NK-92 (cell line): ENCODE results near the gene MVB12B.

ENCODE experiments used
- DNase-seq: peaks from one replicate; lab custom pipeline; 2025; ENCODE audit not compliant: unreplicated experiment; lab: John Stamatoyannopoulos, UW

MVB12B gene

DNA sequence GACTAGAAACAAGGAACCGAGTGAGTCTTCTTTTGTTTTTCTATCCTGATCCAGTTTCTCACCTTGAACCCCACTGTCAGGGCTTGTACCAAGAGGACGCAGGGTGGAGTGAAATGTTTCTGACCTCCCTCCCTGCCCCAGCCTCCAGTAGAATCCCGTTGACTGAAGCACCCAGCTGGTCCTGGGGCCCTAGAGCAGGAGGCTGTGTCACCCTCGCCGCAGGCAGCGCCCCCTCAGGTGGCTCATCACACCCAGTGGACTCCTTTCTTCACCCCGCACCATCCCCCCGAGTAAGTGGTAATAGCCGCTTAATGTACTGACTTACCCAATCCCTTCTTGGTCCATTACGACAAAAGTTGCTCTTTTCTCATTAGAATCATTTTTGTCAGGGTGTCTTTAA, 53.8 kb downstream of the MVB12B start:
- DNase-seq = no peak

DNA sequence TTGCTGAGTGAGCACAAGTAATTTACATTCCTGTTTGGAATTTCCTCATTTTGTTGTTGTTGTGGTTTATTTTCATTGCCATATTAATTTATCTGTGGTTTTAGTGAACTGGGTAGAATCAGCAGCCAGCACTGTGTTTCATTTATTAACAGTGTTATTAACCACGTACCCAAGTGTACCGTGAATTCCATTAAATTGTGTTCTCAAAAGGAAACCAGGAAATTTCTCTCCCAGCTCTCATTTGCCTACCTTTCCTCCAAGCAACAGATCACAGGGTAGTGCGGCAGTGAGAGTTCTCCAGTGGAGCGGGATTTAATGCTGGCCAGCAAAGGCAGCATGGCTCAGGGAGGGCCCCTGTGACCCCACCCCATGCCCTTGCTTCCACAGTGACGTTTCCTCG, 54.6 kb downstream of the MVB12B start:
- DNase-seq = no peak

DNA sequence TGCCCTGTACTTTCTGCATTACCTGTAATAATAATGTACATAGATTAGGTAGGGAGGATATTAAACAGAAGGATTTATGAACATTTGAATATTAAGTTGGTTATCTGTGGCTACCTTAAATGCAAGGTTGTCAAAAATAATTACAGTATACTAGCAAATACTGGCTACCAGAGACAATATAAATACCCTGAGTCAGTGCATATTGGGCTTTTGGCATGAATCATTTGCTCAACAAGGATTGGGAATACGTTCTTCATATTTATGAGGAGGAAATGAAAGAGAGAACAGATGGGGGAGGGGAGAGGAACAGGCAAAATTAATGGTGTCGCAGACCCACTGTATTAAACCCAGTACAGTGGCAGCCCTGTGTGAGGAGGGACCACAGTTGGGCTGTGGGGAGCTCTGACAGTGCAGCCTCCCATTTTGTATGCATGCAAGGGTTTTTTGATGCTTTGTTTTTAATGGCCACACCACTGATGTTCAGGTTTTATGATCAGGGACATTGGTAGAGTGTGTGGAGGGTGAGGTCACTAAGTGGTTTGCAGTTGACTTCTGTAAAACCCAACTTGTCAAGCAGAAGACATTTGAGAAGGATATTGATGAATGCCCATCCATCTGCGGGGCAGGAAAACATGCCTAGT, 56.9 kb downstream of the MVB12B start:
- DNase-seq = no peak

DNA sequence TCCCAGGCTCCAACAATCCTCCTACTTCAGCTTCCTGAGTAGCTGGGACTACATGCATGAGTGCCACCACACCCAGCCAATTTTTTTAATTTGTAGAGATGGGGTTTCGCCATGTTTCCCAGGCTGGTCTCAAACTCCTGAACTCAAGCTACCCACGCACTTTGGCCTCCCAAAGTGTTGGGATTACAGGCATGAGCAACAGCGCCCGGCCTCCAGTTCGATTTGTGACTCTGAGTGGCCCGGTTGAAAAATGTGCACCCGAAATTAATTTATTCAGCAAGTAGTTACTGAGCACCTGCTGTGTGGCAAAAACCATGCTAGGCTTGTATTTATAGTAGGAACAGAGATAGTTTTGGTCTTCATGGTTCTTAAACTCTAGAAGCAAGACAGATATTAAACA, 58.3 kb downstream of the MVB12B start:
- no peak for DNase-seq

DNA sequence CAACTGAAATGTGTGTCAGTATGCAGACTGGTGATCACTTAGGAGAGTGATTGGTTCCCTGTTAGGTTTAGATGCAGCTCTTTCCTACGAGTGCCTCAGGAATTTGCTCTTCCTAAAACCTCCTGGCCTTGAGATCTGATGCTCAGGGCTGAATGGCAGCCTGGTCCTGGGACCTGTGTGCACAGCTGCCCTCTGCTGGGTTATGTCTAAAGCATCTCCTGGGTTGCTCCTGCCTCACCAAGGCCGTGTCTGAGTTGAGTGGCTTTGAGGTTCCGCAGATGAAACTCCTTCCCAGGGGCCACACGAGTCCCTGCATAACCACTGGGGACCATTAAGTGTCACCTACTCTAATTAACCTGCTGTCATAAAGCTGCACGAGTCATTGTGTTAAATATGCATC, 59.5 kb downstream of the MVB12B start:
- no peak for DNase-seq

DNA sequence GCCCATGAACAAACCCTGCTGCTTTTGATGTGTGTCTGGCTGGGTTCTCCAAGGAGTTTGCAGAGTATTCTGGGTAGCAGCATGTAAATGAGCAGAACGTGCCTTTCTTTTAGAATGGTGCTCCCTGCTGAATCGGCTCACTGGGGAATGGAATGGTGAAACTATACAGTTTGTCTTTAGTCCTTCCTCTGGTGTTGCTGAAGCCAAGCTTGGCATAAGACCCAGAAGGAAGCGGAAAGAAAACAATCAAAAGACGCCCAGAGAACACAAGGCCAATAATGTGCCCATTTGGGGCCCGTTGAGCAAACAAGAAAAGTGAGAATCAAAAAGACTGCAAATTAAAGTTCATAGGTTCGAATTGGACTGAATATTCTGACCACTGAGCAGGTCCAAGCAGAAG, 60.1 kb downstream of the MVB12B start:
- DNase-seq = no peak

DNA sequence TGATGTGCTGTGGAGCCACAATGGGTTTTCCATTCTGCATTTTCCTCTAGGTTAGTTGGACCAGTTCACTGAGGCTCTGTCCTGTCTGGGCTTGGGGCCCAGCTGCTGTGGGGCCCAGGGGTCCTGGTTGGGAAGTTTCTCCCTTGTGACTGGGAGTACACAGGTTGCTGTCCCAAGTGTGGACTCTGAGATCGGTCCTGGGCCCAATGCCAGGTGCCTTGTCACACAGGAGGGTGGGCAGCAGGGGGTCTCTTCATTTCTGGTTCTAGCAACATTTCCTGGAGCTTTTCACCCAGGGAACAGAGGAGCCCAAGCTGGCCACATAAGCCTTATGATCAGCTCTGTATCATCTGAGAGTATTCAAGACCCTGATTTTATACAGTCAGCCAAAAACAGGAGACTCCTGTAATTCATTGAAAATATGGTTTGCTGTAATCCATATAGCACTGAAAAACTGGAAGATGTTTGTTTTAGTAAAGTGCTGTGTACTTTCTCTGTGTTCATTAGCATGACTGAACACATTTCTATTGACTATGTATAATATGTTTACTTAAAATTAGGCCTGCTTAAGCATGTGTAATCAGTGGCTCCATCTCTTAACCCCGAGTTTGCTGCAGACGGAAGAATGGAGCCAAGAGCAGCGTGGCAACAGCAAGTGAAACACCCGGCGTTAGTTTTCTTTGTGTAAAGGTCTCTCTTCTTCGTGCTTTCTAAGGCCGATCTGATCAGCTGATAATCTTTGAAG, 62.5 kb downstream of the MVB12B start:
- DNase-seq = no peak

DNA sequence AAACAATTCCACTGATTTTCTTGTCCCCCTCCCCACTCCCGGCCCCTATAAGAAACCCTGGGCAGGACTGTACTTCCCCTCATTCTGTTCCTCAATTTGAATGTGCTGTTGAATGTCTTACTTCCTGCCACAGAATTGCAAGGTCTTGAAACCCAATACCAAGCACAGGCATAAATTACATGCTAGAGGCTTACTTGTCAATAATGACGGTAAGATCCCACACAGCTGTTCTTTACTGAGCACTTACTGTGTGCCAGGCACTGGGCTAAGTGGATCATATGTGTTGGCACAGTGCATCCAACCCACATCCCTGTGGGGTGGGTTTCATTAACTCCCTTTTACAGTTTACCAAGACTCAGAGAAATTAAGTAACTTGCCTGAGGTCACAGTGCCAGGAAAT, 63.4 kb downstream of the MVB12B start:
- no peak for DNase-seq

DNA sequence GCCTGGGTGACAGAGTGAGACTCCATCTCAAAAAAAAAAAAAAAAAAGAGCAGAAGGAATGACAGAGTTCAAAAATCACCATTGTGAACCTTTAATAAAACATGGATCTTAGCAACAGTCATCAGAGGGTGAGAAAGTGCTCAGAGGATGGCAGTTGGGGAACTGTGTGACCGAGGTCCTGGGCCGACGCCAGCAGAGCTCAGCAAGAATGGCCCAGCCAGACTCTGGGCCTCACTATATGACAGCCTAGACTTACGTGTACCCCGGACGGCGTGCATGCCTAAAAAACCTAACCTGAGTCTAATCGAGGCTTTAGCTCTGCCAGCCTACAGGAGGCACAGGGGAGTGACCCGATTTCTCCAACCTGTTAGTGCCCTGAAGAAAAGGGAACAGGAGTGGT, 64.3 kb downstream of the MVB12B start:
- DNase-seq = no peak

DNA sequence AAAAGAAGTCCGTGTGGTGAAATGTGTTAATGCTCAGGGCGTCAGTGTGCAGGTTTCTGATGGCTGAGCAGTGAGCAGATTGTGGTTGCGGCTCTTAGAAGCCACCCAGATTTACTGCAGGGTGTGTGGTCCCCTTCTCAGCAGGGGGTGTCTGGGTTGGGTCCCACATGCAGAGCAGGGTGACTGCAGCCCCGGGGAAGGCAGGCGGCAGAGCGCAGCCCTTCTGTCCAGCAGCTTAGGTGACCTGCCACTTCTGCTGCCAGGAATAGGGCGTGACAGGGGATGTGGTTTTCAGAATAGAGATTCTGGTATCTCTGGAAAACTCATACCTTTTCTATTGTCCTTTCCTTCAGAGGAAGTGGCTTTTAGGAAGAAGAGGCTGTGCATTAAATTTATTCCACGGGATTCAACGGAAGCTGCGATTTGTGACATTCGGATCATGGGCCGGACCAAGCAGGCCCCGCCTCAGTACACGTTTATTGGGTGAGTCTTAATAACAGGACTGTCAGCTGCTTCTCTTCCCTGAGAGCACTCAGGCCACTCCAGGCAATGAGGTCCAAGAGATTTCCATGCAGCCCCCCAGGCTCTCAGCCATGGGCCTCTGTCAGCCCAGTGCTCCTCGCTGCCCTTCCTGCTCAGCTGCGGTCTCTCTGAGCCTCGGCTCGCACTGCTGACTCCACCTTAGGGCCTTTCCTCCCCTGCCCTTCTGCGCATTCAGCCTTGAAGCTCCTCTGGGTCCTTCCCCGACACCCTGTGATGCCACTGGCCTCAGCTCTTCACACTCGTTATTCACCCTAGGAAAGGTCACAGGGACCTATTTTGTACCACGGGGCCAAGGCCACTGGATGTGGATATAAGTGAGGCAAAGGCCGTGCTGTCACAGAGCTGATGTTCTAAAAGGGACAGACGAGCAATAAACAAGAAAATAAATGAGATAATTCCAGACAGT, 65.4 kb downstream of the MVB12B start:
- no peak for DNase-seq

DNA sequence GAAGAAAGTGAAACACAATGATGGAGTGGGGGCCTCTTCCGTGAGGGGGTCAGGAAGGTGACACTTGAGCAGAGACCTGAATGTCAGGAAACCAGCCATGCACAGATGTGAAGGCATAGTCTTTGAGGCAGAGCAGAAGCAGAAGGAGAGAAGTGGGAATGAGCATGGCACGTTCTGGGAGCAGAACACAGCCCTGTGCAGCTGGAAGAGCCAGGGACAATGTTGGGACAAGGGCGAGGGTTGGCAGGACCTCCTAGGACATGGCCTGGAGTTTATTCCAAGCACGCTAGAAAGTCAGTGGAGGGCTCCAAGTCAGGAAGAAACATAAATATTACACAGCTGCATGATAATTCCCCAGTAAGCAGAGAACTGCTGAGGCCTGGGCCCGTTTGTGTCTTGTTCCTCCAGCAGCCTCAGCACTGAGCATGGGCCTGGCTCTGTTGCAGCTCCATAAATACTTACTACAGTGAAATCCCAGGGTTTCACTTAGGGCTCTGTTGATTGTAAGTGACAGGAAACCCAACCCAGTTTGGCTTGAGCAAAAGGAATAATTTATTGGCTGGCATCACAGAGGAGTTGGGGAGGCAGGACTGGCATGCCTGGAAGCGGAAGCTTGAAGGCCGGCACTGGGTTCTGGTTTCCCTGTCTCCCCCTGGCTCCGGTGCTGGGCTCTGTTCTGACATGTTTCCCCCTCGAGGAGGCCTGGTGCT, 66.2 kb downstream of the MVB12B start:
- DNase-seq = no peak

DNA sequence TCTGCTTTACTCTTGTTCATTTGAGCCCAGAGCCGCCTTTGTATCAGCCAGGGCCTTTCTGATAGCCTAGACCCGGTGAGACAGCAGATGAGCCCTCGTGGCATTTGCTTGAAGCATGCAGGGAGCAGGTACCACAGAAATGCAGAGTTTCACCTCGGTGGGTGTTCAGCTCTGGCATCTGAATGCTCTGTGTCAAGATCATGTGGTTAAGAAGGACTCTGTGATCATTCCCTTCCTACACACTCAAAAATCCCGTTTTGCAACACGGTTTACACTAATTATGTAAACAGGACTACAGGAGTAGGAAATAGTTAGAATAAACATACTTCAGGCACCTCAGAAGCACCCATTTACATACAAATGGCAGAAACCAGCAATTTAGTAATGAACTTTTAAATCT, 67.2 kb downstream of the MVB12B start:
- no peak for DNase-seq

DNA sequence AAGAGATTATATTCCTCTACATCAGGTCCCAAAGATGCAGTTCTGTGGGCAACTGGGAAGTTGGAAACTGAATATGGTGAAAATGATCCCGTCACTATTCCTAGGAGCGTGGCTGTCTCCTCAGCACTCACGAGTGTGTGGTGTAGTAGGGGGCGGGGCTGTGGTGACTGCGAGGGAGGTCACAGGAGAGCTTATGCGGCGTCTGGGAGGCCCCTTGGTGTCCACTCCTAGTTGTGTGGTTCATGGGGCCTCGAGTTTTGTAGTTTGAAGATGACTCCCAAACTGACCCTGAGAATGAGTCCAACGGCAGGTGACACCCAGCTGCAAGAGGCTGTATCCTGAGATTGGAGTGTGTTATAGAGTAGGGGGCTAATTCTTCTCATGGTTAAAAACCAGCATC, 68.2 kb downstream of the MVB12B start:
- DNase-seq = no peak

DNA sequence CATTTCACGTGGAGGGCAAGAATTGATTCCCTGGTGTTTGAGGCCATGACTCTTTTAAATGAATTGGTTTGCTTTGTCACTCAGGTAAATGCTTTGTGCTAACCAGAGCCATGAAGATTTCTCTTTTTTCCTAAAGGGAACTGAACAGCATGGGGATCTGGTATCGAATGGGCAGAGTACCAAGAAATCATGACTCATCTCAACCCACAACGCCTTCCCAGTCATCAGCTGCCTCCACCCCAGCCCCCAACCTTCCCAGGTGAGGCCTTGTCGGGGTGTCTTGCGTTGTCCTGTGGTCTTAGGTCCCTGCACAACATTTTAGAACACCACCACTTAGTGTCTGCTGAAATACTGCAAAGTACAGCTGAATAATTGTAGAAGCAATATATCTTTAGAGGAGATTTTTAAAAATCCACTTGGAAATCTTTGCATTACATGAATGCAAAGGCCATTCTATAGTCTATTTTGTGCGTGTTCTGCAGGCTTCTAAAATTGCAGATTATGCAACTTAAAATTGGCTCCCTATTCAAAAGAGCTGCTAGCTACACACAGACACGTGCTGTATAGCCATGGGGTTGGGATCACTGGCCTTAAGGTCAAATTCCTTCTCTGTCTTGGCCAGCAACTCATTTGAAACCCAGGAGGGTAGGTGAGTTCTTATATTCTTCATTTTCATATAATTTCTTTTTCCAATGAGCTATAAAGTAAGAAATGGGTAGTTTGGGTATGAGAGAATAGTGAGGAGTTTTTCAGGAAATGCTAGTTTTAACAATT, 69.0 kb downstream of the MVB12B start:
- no peak for DNase-seq

DNA sequence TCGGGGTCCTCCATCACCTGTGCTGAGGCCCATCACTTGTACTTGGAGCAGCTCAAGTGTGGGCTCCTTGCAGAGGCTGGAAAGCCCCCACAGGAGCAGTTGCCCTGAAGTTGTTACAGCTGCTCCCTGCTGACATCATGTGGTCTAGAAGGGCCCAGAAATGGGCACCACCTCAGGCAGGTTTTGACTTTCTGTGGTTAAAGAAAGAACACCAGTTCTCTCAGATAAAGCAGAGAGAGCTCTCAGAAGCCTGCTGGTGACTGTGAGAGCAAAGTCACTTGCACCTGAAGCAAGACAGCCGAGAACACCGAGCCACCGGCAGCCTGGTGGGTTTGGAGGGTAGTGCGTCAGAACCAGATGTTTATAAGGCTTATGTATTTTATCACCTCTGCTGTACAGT, 70.4 kb downstream of the MVB12B start:
- peak; percentile 12 for DNase-seq

DNA sequence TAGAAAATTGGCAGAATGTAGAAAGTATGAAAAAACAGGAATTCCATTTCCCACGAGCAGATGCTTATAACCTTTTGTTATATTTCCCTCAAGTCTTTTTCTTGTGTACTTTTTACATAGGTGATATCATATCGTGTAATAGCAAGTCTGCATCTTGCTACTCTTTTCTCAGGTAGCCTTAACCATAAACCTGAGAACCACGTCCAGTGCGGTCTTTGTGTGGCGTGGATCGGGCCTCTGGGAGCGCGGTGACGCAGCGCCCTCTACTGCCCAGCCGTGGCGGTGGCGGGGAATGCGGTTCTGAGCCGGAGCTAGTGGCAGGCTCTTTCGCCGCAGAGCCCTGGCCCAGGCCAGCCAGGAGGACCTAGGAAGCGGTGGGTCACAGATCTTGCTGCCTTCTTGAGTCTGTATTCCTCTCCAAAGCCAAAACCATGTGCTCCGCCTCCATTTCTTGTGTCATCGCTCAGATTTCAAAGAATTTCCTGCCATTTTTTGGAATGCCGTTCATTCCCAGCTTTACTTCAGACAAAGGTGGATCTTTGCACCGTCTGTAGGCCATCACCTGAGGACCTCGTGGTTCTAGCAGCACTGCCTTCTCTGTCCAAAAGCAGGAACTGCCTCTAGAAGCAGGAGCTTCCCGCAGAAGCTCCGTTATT, 71.9 kb downstream of the MVB12B start:
- DNase-seq = no peak

DNA sequence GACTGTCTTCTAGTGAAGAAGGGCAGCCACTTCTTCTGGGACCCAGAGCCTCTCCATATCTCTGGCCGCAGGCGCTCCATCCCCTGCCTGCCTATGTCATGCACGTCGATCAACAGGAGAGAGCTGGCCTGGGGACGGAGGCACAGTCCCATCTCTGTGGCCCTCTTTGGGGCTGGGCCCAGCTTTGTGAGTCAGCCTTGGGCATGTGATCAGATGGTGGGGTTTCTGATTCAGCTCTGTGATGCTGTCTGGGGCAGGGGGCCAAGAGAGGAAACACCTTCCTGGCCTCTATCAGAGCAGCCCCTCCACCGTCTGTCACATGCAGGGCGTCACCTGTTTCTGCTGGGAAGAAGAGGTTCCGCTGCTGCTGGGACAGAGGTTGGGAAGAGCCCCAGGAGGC, 72.6 kb downstream of the MVB12B start:
- no peak for DNase-seq

DNA sequence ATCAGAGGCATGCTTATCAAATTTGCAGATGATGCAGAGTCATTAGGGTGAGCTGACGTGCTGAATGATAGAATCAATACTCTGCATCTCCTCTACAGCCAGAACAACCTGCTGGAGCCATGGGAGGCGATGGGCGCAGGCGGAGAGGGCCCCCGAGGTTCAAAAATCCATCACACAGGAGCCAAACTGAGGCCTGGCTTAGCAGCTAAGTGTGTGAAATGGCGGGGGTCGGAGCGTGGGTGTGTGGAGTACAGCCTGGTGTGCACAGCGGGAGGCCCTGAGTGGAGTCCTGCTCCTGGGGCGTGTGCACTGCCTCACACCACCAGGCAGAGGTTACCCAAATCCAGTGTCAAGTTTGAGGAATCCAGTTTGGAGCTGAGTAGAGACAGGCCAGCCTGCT, 73.2 kb downstream of the MVB12B start:
- no peak for DNase-seq

DNA sequence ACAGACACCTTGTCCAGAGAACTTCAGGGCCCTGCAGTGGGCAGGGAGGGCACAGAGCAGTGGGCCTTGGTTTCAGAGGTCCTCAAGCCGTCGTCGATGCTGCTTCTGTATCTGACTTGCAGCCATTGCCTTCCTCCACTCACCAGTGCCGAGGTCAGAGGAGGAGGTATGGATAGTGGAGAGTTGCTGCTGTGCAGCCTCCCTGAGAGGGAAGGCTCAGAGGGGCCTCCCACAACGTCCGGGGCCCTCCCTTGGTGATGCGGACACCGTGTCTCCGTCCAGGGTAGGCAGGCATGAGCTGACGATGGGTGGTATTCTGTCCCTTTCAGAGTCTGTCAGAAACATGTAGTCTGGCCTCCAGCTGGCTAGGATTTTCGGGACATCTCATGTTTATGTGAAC, 73.9 kb downstream of the MVB12B start:
- DNase-seq = no peak

DNA sequence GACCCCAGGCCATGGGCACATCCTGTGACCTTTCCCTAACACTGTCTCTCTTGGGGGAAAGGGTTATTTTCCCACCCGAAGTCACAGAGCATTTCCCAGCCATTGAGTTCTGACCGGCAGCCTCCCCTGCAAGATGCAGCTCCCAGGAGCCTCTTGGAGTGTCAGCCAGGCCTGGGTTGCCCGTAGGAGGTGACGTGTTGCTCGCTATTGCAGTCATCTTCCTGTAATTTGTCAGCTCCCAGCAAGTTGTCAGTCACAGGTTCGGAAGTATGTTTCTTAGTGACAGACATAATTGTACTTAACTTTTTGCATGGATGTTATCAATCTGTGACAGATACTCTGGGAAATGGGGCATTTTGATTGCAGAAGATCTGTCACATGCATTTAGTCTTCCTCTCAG, 74.5 kb downstream of the MVB12B start:
- no peak for DNase-seq
